ENCODE measurements around the gene ODAPH.

DNA sequence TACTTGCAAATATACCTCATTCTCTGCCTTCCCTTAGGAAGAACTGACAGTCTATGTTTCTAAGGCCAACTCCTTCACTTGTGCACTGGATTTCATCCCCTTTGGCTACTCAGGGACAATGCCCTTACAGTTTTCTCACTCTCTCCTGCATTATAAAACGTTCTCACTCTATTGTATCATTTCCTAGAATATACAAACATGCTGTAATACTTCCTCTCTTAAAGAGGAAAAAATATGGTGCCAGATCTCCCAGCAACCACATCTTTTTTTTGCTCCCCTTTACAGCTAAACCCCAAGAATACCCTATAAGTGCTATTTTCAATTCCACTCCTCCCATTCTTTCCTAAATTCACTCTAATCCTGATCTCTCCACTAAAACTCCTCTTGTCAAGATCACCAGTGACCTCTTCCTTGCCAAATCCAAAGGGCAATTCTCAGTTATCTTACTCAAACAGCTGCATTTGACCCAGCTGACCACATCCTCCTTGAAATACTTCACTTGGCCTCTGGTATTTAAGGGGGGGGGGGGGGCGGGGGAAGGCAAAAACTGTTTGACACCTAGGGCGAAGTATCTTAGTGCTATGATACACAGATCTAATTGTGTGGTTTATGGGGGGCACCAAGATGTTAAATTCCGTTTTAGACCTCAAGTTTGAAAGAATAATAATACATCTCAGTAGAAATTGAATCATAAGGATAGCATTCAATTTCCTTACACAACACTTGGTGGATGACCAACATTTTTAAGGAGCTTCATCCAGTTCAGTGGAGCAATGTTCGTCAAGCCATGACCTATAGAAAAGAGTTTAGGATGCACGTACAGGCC lies 43.3 kb upstream of the ODAPH start:
- TF ChIP-seq POLR2A (IDR thresholded peaks at IDR 0.05; ENCODE audit: low read depth, low read length) (no peak), SPI1 (IDR thresholded peaks at IDR 0.05; ENCODE audit: low read depth, low read length) (no peak), TAF1 (IDR thresholded peaks at IDR 0.05; ENCODE audit: low read depth, low read length) (no peak), POLR2AphosphoS5 (IDR thresholded peaks at IDR 0.05; ENCODE audit: low read depth, low read length) (no peak), PAX5 (IDR thresholded peaks at IDR 0.05; ENCODE audit: insufficient read depth, low read length, severe bottlenecking) (no peak), POU2F2 (IDR thresholded peaks at IDR 0.05; ENCODE audit: low read depth, low read length) (no peak)

Data from GM12891 (cell line).